Esophagus muscularis mucosa (tissue), 4 donors: Measurements from ENCODE around the gene L3MBTL4.

Experiments used
- EP300 ChIP-seq: sonication (generic); formaldehyde crosslinking; IDR thresholded peaks from one replicate; pipeline ENCODE4 v1.6.1; 2017; ENCODE audit warnings: antibody characterized with exemption
- POLR2A ChIP-seq: fragments of 450-650 bp; IDR thresholded peaks from one replicate; pipeline ENCODE4 v1.6.1; 2017; ENCODE audit warnings: antibody characterized with exemption, moderate library complexity, mild to moderate bottlenecking, low read depth
- POLR2AphosphoS5 ChIP-seq, 2 donors: sonication (generic); formaldehyde crosslinking; IDR thresholded peaks; one replicate each; pipeline ENCODE4 v1.6.1; 2017; ENCODE audit warnings: antibody characterized with exemption in 2 of 2
- TF ChIP-seq, protein P1 (sequence below), 3 experiments: fragments of 200-600 bp in 2 of 3; fragments of 450-650 bp in 1 of 3; sonication (generic) in 2 of 3; IDR thresholded peaks; one replicate each; pipeline ENCODE4 v1.5.1; 2017 to 2019; ENCODE audit warnings: antibody characterized with exemption in 3 of 3, mild to moderate bottlenecking in 2 of 3, moderate library complexity in 1 of 3

DNA sequence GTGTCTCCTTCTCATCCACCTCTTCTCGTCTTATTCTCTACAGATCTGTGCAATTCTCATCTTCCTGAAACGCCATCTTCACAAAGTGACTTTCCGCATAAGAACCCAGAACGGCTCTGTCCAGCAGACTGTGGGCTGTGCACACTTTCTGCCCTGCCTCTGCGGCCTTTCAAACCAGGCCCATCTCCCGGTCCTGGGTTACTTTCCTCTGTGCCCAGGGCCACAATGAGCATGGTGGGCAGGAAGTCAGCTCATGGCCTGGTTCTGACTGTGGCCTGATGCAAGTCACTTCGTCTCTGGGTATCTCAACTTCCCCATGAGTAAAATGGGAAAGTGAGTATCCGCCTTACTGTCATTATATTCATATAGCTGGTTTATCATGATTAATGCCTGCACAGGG is 447.7 kb downstream of the L3MBTL4 start:
- TF ChIP-seq, protein P1, sequence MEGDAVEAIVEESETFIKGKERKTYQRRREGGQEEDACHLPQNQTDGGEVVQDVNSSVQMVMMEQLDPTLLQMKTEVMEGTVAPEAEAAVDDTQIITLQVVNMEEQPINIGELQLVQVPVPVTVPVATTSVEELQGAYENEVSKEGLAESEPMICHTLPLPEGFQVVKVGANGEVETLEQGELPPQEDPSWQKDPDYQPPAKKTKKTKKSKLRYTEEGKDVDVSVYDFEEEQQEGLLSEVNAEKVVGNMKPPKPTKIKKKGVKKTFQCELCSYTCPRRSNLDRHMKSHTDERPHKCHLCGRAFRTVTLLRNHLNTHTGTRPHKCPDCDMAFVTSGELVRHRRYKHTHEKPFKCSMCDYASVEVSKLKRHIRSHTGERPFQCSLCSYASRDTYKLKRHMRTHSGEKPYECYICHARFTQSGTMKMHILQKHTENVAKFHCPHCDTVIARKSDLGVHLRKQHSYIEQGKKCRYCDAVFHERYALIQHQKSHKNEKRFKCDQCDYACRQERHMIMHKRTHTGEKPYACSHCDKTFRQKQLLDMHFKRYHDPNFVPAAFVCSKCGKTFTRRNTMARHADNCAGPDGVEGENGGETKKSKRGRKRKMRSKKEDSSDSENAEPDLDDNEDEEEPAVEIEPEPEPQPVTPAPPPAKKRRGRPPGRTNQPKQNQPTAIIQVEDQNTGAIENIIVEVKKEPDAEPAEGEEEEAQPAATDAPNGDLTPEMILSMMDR (IDR thresholded peaks at IDR 0.05), result no peak
- no peak for TF ChIP-seq POLR2A
- TF ChIP-seq POLR2AphosphoS5 (IDR thresholded peaks at IDR 0.05), result no peak
- TF ChIP-seq EP300, result no peak
